IMR-90 (cell line): ENCODE data around the gene SH3BP2. TPM values are rescaled to one million over a fixed set of nuclear protein-coding genes. Genes with fewer than 3 reads are reported as not detected.

Experiments
- ATAC-seq: fragments of 200-7000 bp; cut with Tn5 transposase; 2 replicates; pipeline ENCODE4 v1.9.1; 2020; ENCODE audit warnings: low read depth, mild to moderate bottlenecking, moderate library complexity
- BruUV-seq: library from RNA; stranded (reverse); fragments of 400-500 nt; replicated peaks from 2 replicates; lab custom pipeline; 2021; lab: Mats Ljungman, UMichigan
- CTCF ChIA-PET: fragments of 300-600 bp; formaldehyde crosslinking; extraction: SDS; loops from one replicate; lab custom pipeline; 2021; ENCODE audit warnings: antibody characterized with exemption; lab: Yijun Ruan, JAX
- POLR2A ChIA-PET: fragments of 300-600 bp; sonication (Branson Sonifier 250); formaldehyde crosslinking; loops from one replicate; lab custom pipeline; 2022; ENCODE audit warnings: antibody characterized with exemption; ENCODE audit not compliant: unreplicated experiment; lab: Charles Lee
- DNase-seq: peaks from one replicate; pipeline ENCODE4 v3.0.0; 2013
- H2AFZ ChIP-seq: replicated peaks from 2 replicates; pipeline ENCODE3; 2013; ENCODE audit warnings: low read length, mild to moderate bottlenecking; ENCODE audit not compliant: poor library complexity
- H2AK5ac ChIP-seq: 2 replicates; pipeline ENCODE4 v1.6.1; 2013; ENCODE audit warnings: low read depth, low read length, inconsistent platforms
- H2AK9ac ChIP-seq: replicated peaks from 2 replicates; pipeline ENCODE3; 2013; ENCODE audit warnings: mild to moderate bottlenecking, low read depth, low read length, moderate library complexity; ENCODE audit not compliant: poor library complexity
- H2BK120ac ChIP-seq: 2 replicates; pipeline ENCODE4 v1.6.1; 2013; ENCODE audit warnings: low read depth, low read length, inconsistent platforms
- H2BK15ac ChIP-seq: 3 replicates; pipeline ENCODE4 v1.6.1; 2013; ENCODE audit warnings: low read depth, low read length, inconsistent platforms
- H2BK20ac ChIP-seq: 2 replicates; pipeline ENCODE4 v1.6.1; 2013; ENCODE audit warnings: low read depth, mild to moderate bottlenecking, inconsistent platforms, low read length, moderate library complexity
- H2BK5ac ChIP-seq: 2 replicates; pipeline ENCODE4 v1.6.1; 2013; ENCODE audit warnings: mild to moderate bottlenecking, low read depth, low read length, inconsistent platforms; ENCODE audit not compliant: poor library complexity, severe bottlenecking
- H3K14ac ChIP-seq: replicated peaks from 2 replicates; pipeline ENCODE4 v1.6.1; 2013; ENCODE audit warnings: low read depth, low read length, inconsistent platforms
- H3K18ac ChIP-seq: 2 replicates; pipeline ENCODE4 v1.6.1; 2013; ENCODE audit warnings: low read depth, low read length, control low read depth
- H3K23ac ChIP-seq: 2 replicates; pipeline ENCODE4 v1.6.1; 2013; ENCODE audit warnings: low read depth, low read length, inconsistent platforms
- H3K27ac ChIP-seq: 2 replicates; pipeline ENCODE4 v1.5.1; 2013; ENCODE audit warnings: mild to moderate bottlenecking, control low read depth, low read length; ENCODE audit not compliant: insufficient read depth
- H3K27me3 ChIP-seq: 2 replicates; pipeline ENCODE4 v1.6.1; 2013; ENCODE audit warnings: low read length; ENCODE audit not compliant: control insufficient read depth, insufficient read depth
- H3K36me3 ChIP-seq: 2 replicates; pipeline ENCODE4 v1.6.1; 2013; ENCODE audit warnings: low read length, mixed read lengths; ENCODE audit not compliant: control insufficient read depth, insufficient read depth
- H3K4ac ChIP-seq: 2 replicates; pipeline ENCODE4 v1.6.1; 2013; ENCODE audit warnings: low read depth, low read length, inconsistent platforms
- H3K4me1 ChIP-seq: 2 replicates; pipeline ENCODE4 v1.6.1; 2013; ENCODE audit warnings: low read length, mixed read lengths; ENCODE audit not compliant: control insufficient read depth, insufficient read depth
- H3K4me2 ChIP-seq: 2 replicates; pipeline ENCODE4 v1.6.1; 2013; ENCODE audit warnings: low read depth, mild to moderate bottlenecking, control low read depth, low read length, moderate library complexity
- H3K4me3 ChIP-seq: 2 replicates; pipeline ENCODE4 v1.5.1; 2013; ENCODE audit warnings: low read depth, mild to moderate bottlenecking, control low read depth, low read length, moderate library complexity; ENCODE audit not compliant: insufficient read depth
- H3K56ac ChIP-seq: 2 replicates; pipeline ENCODE4 v1.6.1; 2013; ENCODE audit warnings: low read length, inconsistent platforms; ENCODE audit not compliant: insufficient read depth; ENCODE audit errors: extremely low read depth
- H3K79me1 ChIP-seq, 2 experiments: 2 replicates each; pipeline ENCODE4 v1.6.1; 2013; ENCODE audit warnings: low read length in 2 of 2, inconsistent platforms in 1 of 2, low read depth in 1 of 2
- H3K9ac ChIP-seq: 2 replicates; pipeline ENCODE4 v1.6.1; 2013; ENCODE audit warnings: low read depth, low read length, control low read depth
- H3K9me1 ChIP-seq: 2 replicates; pipeline ENCODE4 v1.6.1; 2013; ENCODE audit warnings: low read length, inconsistent platforms; ENCODE audit not compliant: insufficient read depth
- H3K9me3 ChIP-seq: 2 replicates; pipeline ENCODE4 v1.6.1; 2013; ENCODE audit warnings: low read length; ENCODE audit not compliant: control insufficient read depth, insufficient read depth
- H4K20me1 ChIP-seq: 2 replicates; pipeline ENCODE4 v1.6.1; 2013; ENCODE audit warnings: low read length, inconsistent platforms; ENCODE audit not compliant: insufficient read depth
- H4K5ac ChIP-seq: 2 replicates; pipeline ENCODE4 v1.6.1; 2013; ENCODE audit warnings: mild to moderate bottlenecking, low read depth, low read length, control low read depth
- H4K8ac ChIP-seq, 2 experiments: 2 replicates each; pipeline ENCODE4 v1.6.1; 2013; ENCODE audit warnings: low read depth in 2 of 2, low read length in 2 of 2, control low read depth in 1 of 2, inconsistent platforms in 1 of 2
- H4K91ac ChIP-seq: 2 replicates; pipeline ENCODE4 v1.6.1; 2013; ENCODE audit warnings: low read depth, low read length, inconsistent platforms; ENCODE audit not compliant: insufficient read depth
- BHLHE40 ChIP-seq: fragments of 150-350 bp; IDR thresholded peaks from 2 replicates; pipeline ENCODE4 v1.6.1; 2016; ENCODE audit warnings: mild to moderate bottlenecking, low read depth, low read length
- CEBPB ChIP-seq: IDR thresholded peaks from 2 replicates; pipeline ENCODE4 v1.6.1; 2012; ENCODE audit warnings: low read depth, low read length, improper control_type of control experiment
- CHD1 ChIP-seq: IDR thresholded peaks from 2 replicates; pipeline ENCODE4 v1.6.1; 2012; ENCODE audit warnings: low read depth, low read length, improper control_type of control experiment
- FOS ChIP-seq: fragments of 150-350 bp; IDR thresholded peaks from 2 replicates; pipeline ENCODE4 v1.6.1; 2016; ENCODE audit warnings: low read depth, low read length
- MAFK ChIP-seq: IDR thresholded peaks from 2 replicates; pipeline ENCODE4 v1.6.1; 2012; ENCODE audit warnings: low read depth, low read length, improper control_type of control experiment
- MAZ ChIP-seq: IDR thresholded peaks from 2 replicates; pipeline ENCODE4 v1.6.1; 2012; ENCODE audit warnings: low read depth, mild to moderate bottlenecking, low read length, improper control_type of control experiment, moderate library complexity, borderline replicate concordance
- MXI1 ChIP-seq: IDR thresholded peaks from 2 replicates; pipeline ENCODE4 v1.6.1; 2012; ENCODE audit warnings: low read depth, mild to moderate bottlenecking, low read length, moderate library complexity, borderline replicate concordance
- NFE2L2 ChIP-seq: fragments of 150-350 bp; IDR thresholded peaks from 2 replicates; pipeline ENCODE4 v1.6.1; 2016; ENCODE audit warnings: low read depth, mild to moderate bottlenecking, low read length
- POLR2A ChIP-seq: IDR thresholded peaks from 2 replicates; pipeline ENCODE4 v1.6.1; 2012; ENCODE audit warnings: mild to moderate bottlenecking, low read depth, low read length
- RAD21 ChIP-seq: IDR thresholded peaks from 2 replicates; pipeline ENCODE4 v1.6.1; 2012; ENCODE audit warnings: low read length, improper control_type of control experiment
- RCOR1 ChIP-seq: IDR thresholded peaks from 2 replicates; pipeline ENCODE4 v1.6.1; 2012; ENCODE audit warnings: mild to moderate bottlenecking, low read length, improper control_type of control experiment; ENCODE audit not compliant: insufficient replicate concordance
- SMC3 ChIP-seq: fragments of 150-350 bp; IDR thresholded peaks from 2 replicates; pipeline ENCODE4 v1.6.1; 2016; ENCODE audit warnings: low read depth, mild to moderate bottlenecking, antibody characterized with exemption, low read length, moderate library complexity
- WGBS, 2 experiments: methylation state at CpG; one replicate each; pipeline versions ENCODE4 v1.1.5 to v1.1.7; 2013; ENCODE audit warnings: missing lambda C conversion rate in 2 of 2; ENCODE audit not compliant: insufficient read length in 1 of 2; ENCODE audit errors: extremely low coverage in 2 of 2; 5-methylcytosine and 5-hydroxymethylcytosine counted together
- dilution Hi-C: fragments of 300-500 bp; cut with HindIII; formaldehyde crosslinking; loops from one replicate; pipeline ENCODE4 v1.14.3; 2018; ENCODE audit warnings: low sequenced_read_pairs; ENCODE audit not compliant: unreplicated experiment
- in situ Hi-C: fragments of 300-500 bp; cut with MboI; formaldehyde crosslinking; loops from 3 replicates; pipeline ENCODE4 v1.14.3; 2019; ENCODE audit warnings: low sequenced_read_pairs, inconsistent platforms, mixed read lengths
- intact Hi-C: fragments of 100-400 bp; cut with micrococcal nuclease; formaldehyde crosslinking; loops from 2 replicates; pipeline ENCODE4 v1.10.0; 2022
- polyA plus RNA-seq, 3 experiments: library from polyadenylated mRNA; depleted of rRNA; stranded (reverse); fragments of >200 nt; gene quantifications; 2 replicates each; pipeline ENCODE4 v1.2.3, GENCODE V29; 2012; ENCODE audit warnings: low replicate concordance in 1 of 3
- total RNA-seq: library from RNA; depleted of rRNA; stranded (reverse); fragments of >200 nt; gene quantifications from 2 replicates; pipeline ENCODE4 v1.2.3, GENCODE V29; 2012
- TF ChIP-seq, protein P1 (sequence below): conservative IDR thresholded peaks from 2 replicates; pipeline ENCODE4 v1.5.1; 2012; ENCODE audit warnings: mild to moderate bottlenecking, low read depth, low read length, improper control_type of control experiment
- TF ChIP-seq, protein P2 (sequence below): fragments of 150-350 bp; IDR thresholded peaks from 2 replicates; pipeline ENCODE4 v1.6.1; 2016; ENCODE audit warnings: low read depth, mild to moderate bottlenecking, low read length, moderate library complexity, borderline replicate concordance
- TF ChIP-seq, protein P3 (sequence below): fragments of 150-350 bp; IDR thresholded peaks from 2 replicates; pipeline ENCODE4 v1.6.1; 2017; ENCODE audit warnings: mild to moderate bottlenecking, antibody characterized with exemption, low read length, low read depth

Gene SH3BP2
- total and polyA plus RNA-seq, 2 of the 4 experiments (the other 2 are of a cell fraction) = 9.0 to 37.2 TPM

DNA sequence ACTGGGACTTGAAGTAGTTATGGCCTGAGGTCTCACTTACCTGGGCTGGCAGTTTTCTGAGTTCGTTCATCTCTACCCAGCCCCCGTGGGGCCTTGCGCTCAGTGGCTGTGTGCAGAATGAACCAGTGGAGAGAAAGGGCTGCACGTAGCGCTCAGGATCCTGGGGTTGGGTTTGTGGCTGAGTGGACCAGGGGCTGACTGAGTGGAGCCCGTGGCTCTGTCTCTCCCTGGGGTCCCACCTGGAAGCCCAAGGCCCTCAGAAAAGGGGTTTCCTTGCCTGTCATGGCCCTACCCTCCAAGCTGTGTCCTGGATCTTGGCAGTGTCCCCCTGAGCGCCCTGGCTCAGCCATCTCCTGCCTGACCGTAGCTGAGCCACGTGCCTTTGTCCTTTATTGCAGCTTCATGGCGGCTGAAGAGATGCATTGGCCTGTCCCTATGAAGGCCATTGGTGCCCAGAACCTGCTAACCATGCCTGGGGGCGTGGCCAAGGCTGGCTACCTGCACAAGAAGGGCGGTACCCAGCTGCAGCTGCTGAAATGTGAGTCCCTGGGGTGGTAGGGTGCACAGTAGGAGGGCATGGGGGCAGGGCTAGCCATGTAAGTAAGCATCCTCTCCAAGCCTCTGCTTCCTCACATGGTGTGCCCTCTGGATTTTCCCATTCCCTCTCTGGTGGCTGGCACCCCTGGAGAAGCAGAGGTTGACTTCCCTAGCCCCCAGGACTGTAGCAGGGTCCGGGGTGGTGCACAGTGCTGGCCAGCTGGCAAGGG is 27.5 kb downstream of the SH3BP2 start:
- Histone ChIP-seq H2AFZ (peak overlapping the region; percentile 65), H2AK5ac (no peak overlapping the region), H3K27me3 (no peaks in the 10 kb centered on the region), H3K79me1 (peaks cover 29 to 57% of the 10 kb centered on the region in 2 experiments), H3K4me2 (no peak overlapping the region), H4K20me1 (0 out of 2 replicates have a peak, but pooled peaks cover 6% of the 10 kb centered on the region), H2AK9ac (peak overlapping the region; percentile 19), H3K14ac (no peak overlapping the region), H3K4me1 (peaks cover 11% of the 10 kb centered on the region), H4K5ac (no peak overlapping the region), H2BK20ac (no peak overlapping the region), H3K4ac (no peak overlapping the region), H4K91ac (no peak overlapping the region), H2BK5ac (no peak overlapping the region), H3K18ac (no peak overlapping the region), H2BK120ac (no peak overlapping the region), H3K9ac (no peak overlapping the region), H3K23ac (no peak overlapping the region), H3K56ac (no peak overlapping the region), H3K36me3 (peaks cover 44% of the 10 kb centered on the region), H3K9me3 (no peaks in the 10 kb centered on the region), H4K8ac (no peak overlapping the region), H3K27ac (no peak overlapping the region), H2BK15ac (no peak overlapping the region), H3K9me1 (peaks cover 17% of the 10 kb centered on the region), H3K4me3 (no peak overlapping the region)
- dilution Hi-C loops = no loop called here
- in situ Hi-C loops = no loop called here
- BruUV-seq = no TSS peak
- POLR2A ChIA-PET = no interaction called here
- CTCF ChIA-PET = no interaction called here
- DNase-seq = no peak
- intact Hi-C loops = no loop called here
- WGBS, 2 experiments = 89% methylated on average over 5 of the region's 13 CpGs; no CpG with 5 or more reads in 1 of the 2 experiments
- no peak for ATAC-seq
- no peak for TF ChIP-seq RCOR1
- TF ChIP-seq SMC3 = no peak
- TF ChIP-seq CHD1 = no peak
- TF ChIP-seq, protein P1, sequence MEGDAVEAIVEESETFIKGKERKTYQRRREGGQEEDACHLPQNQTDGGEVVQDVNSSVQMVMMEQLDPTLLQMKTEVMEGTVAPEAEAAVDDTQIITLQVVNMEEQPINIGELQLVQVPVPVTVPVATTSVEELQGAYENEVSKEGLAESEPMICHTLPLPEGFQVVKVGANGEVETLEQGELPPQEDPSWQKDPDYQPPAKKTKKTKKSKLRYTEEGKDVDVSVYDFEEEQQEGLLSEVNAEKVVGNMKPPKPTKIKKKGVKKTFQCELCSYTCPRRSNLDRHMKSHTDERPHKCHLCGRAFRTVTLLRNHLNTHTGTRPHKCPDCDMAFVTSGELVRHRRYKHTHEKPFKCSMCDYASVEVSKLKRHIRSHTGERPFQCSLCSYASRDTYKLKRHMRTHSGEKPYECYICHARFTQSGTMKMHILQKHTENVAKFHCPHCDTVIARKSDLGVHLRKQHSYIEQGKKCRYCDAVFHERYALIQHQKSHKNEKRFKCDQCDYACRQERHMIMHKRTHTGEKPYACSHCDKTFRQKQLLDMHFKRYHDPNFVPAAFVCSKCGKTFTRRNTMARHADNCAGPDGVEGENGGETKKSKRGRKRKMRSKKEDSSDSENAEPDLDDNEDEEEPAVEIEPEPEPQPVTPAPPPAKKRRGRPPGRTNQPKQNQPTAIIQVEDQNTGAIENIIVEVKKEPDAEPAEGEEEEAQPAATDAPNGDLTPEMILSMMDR = no peak
- TF ChIP-seq MXI1 = no peak
- TF ChIP-seq NFE2L2 = no peak
- TF ChIP-seq, protein P2, sequence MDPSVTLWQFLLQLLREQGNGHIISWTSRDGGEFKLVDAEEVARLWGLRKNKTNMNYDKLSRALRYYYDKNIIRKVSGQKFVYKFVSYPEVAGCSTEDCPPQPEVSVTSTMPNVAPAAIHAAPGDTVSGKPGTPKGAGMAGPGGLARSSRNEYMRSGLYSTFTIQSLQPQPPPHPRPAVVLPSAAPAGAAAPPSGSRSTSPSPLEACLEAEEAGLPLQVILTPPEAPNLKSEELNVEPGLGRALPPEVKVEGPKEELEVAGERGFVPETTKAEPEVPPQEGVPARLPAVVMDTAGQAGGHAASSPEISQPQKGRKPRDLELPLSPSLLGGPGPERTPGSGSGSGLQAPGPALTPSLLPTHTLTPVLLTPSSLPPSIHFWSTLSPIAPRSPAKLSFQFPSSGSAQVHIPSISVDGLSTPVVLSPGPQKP = no peak
- TF ChIP-seq POLR2A = no peak
- TF ChIP-seq CEBPB = no peak
- TF ChIP-seq, protein P3, sequence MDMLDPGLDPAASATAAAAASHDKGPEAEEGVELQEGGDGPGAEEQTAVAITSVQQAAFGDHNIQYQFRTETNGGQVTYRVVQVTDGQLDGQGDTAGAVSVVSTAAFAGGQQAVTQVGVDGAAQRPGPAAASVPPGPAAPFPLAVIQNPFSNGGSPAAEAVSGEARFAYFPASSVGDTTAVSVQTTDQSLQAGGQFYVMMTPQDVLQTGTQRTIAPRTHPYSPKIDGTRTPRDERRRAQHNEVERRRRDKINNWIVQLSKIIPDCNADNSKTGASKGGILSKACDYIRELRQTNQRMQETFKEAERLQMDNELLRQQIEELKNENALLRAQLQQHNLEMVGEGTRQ = no peak
- TF ChIP-seq FOS = no peak
- TF ChIP-seq BHLHE40 = no peak
- no peak for TF ChIP-seq RAD21
- TF ChIP-seq MAZ = no peak
- no peak for TF ChIP-seq MAFK
